ENCODE data around the gene RASA2.

- no peak for TF ChIP-seq CTCF (IDR thresholded peaks at IDR 0.05)
- no peak for TF ChIP-seq ZFX (IDR thresholded peaks at IDR 0.05; ENCODE audit: borderline replicate concordance)
Measured at GRCh38 chr3:141455603-141456300, 31.1 kb upstream of the RASA2 start.

Data from 22Rv1 (cell line).